K562 (cell line): ENCODE results near the gene EPGN. TPM values are rescaled to one million over a fixed set of nuclear protein-coding genes. Genes with fewer than 3 reads are reported as not detected.
A peak's percentile ranks its signal among the peaks of the same experiment; 100 is the strongest.

Source experiments
- ATAC-seq: fragments of 200-7000 bp; cut with Tn5 transposase; 3 replicates; pipeline ENCODE4 v1.9.1; 2020; ENCODE audit warnings: moderate library complexity
- BruUV-seq: library from RNA; stranded (reverse); fragments of 400-500 nt; replicated peaks from 2 replicates; lab custom pipeline; 2021; lab: Mats Ljungman, UMichigan
- CTCF ChIA-PET: fragments of 300-600 bp; formaldehyde crosslinking; extraction: SDS; loops from one replicate; lab custom pipeline; 2021; ENCODE audit warnings: low intra/inter-chr PET ratio; lab: Yijun Ruan, JAX
- POLR2A ChIA-PET: fragments of 300-600, 350-650 bp; sonication (Branson Sonifier 250); formaldehyde crosslinking; extraction: SDS; loops from one replicate; lab custom pipeline; 2021; ENCODE audit warnings: antibody characterized with exemption, inconsistent platforms; lab: Yijun Ruan, JAX
- DNase-seq, 4 experiments: peaks; one replicate each; pipeline versions ENCODE4 v3.0.0 to v3.0.0-alpha.2; 2011 to 2018; ENCODE audit warnings: low spot score in 3 of 4, mixed read lengths in 3 of 4; ENCODE audit errors: extremely low read depth in 1 of 4
- FAIRE-seq: peaks from 2 replicates; lab custom pipeline; 2011; peaks lifted over from hg19 to GRCh38; lab: Jason Lieb, UNC
- H2AFZ ChIP-seq: 2 replicates; pipeline ENCODE4 v1.6.0; 2011; ENCODE audit warnings: low read depth, low read length, control low read depth, inconsistent platforms
- H3K27ac ChIP-seq: fragments of 200-600 bp; 3 replicates; pipeline ENCODE4 v1.8.0; 2011; ENCODE audit warnings: low read depth, mild to moderate bottlenecking, control low read depth, inconsistent platforms, low read length, moderate library complexity, mixed read lengths; ENCODE audit errors: extremely low read depth
- H3K27me3 ChIP-seq, 2 experiments: fragments of 300-600 bp in 1 of 2; 2 replicates in 1 of 2; 3 replicates in 1 of 2; pipeline versions ENCODE4 v1.6.0 to v1.8.0; 2011; ENCODE audit warnings: inconsistent platforms in 2 of 2, low read length in 2 of 2, mild to moderate bottlenecking in 1 of 2, mixed read lengths in 1 of 2, moderate library complexity in 1 of 2; ENCODE audit not compliant: control insufficient read depth in 2 of 2, insufficient read depth in 2 of 2
- H3K36me3 ChIP-seq: fragments of 300-600 bp; 3 replicates; pipeline ENCODE4 v1.8.0; 2011; ENCODE audit warnings: mild to moderate bottlenecking, low read length, inconsistent platforms; ENCODE audit not compliant: control insufficient read depth, insufficient read depth
- H3K4me1 ChIP-seq, 2 experiments: fragments of 200-600 bp in 1 of 2; replicated peaks in 1 of 2; 2 replicates in 1 of 2; 3 replicates in 1 of 2; pipeline versions ENCODE4 v1.5.1 to v1.8.0; 2011; ENCODE audit warnings: inconsistent platforms in 2 of 2, low read length in 2 of 2, mild to moderate bottlenecking in 1 of 2, mixed read lengths in 1 of 2, moderate library complexity in 1 of 2; ENCODE audit not compliant: control insufficient read depth in 2 of 2, insufficient read depth in 2 of 2
- H3K4me2 ChIP-seq: 2 replicates; pipeline ENCODE4 v1.6.1; 2011; ENCODE audit warnings: low read length, control low read depth, inconsistent platforms, mixed read lengths; ENCODE audit not compliant: insufficient read depth
- H3K4me3 ChIP-seq: fragments of 200-600 bp; sonication (generic), shearing (Covaris generic); 2 replicates; pipeline ENCODE4 v1.5.1; 2016; ENCODE audit warnings: control low read depth, inconsistent platforms
- H3K79me2 ChIP-seq: fragments of 200-600 bp; 3 replicates; pipeline ENCODE4 v1.8.0; 2011; ENCODE audit warnings: low read length, inconsistent platforms; ENCODE audit not compliant: control insufficient read depth, insufficient read depth
- H3K9ac ChIP-seq, 2 experiments: 2 replicates each; pipeline versions ENCODE4 v1.6.0 to v1.6.1; 2011; ENCODE audit warnings: low read depth in 2 of 2, low read length in 2 of 2, control low read depth in 1 of 2, inconsistent platforms in 1 of 2, mild to moderate bottlenecking in 1 of 2, mixed read lengths in 1 of 2; ENCODE audit not compliant: insufficient read depth in 1 of 2
- H3K9me1 ChIP-seq: one replicate; pipeline ENCODE4 v1.6.0; 2011; ENCODE audit warnings: inconsistent platforms, mild to moderate bottlenecking, low read length, moderate library complexity; ENCODE audit not compliant: control insufficient read depth, insufficient read depth
- H3K9me3 ChIP-seq: replicated peaks from 2 replicates; pipeline ENCODE4 v1.5.1; 2011; ENCODE audit warnings: low read depth, low read length, inconsistent platforms; ENCODE audit not compliant: control insufficient read depth, insufficient read depth
- H4K20me1 ChIP-seq: replicated peaks from 2 replicates; pipeline ENCODE4 v1.6.1; 2011; ENCODE audit warnings: low read length, inconsistent platforms, mixed read lengths; ENCODE audit not compliant: control insufficient read depth, insufficient read depth
- BRCA1 ChIP-seq, 2 experiments: fragments of 450-650 bp in 1 of 2; sonication (generic) in 1 of 2; formaldehyde crosslinking in 1 of 2; IDR thresholded peaks; 2 replicates each; pipeline versions ENCODE4 v1.5.0 to v1.6.1; 2017 to 2020; ENCODE audit warnings: mild to moderate bottlenecking in 1 of 2, missing genetic modification reagents in 1 of 2
- EZH2 ChIP-seq: IDR thresholded peaks from 2 replicates; pipeline ENCODE4 v1.6.1; 2012; ENCODE audit warnings: low read depth, mild to moderate bottlenecking, inconsistent platforms, low read length, borderline replicate concordance
- GATAD2A ChIP-seq: fragments of 450-650 bp; IDR thresholded peaks from 2 replicates; pipeline ENCODE4 v1.6.1; 2017
- HDAC1 ChIP-seq, 2 experiments: fragments of 450-650 bp; IDR thresholded peaks; 2 replicates each; pipeline ENCODE4 v1.6.1; 2016 to 2017; ENCODE audit warnings: inconsistent platforms in 1 of 2, mild to moderate bottlenecking in 1 of 2, moderate library complexity in 1 of 2
- KLF1 ChIP-seq: fragments of 450-650 bp; IDR thresholded peaks from 2 replicates; pipeline ENCODE4 v1.6.1; 2016; ENCODE audit warnings: missing genetic modification characterization, missing compliant biosample characterization
- MCM7 ChIP-seq, 2 experiments: fragments of 450-650 bp; IDR thresholded peaks; 2 replicates each; pipeline ENCODE4 v1.6.1; 2016 to 2018
- MED1 ChIP-seq: sonication (generic); formaldehyde crosslinking; IDR thresholded peaks from 2 replicates; pipeline ENCODE4 v1.8.1; 2023; ENCODE audit warnings: missing genetic modification reagents, borderline replicate concordance
- PCBP2 ChIP-seq: fragments of 200-400 bp; formaldehyde crosslinking; IDR thresholded peaks from 2 replicates; pipeline ENCODE4 v1.6.1; 2018; ENCODE audit warnings: low read length, low read depth, mild to moderate bottlenecking, moderate library complexity; ENCODE audit not compliant: poor library complexity, severe bottlenecking
- PHF20 ChIP-seq: fragments of 450-650 bp; IDR thresholded peaks from 2 replicates; pipeline ENCODE4 v1.6.1; 2018; ENCODE audit not compliant: partially characterized antibody
- RFX5 ChIP-seq: IDR thresholded peaks from 2 replicates; pipeline ENCODE4 v1.6.1; 2011; ENCODE audit warnings: low read depth, mild to moderate bottlenecking, improper control_type of control experiment, low read length
- STAG1 ChIP-seq: sonication (generic); formaldehyde crosslinking; IDR thresholded peaks from 2 replicates; pipeline ENCODE4 v1.5.0; 2020; ENCODE audit warnings: missing genetic modification reagents, borderline replicate concordance
- ZBTB1 ChIP-seq: sonication (generic); formaldehyde crosslinking; IDR thresholded peaks from 2 replicates; pipeline ENCODE4 v1.8.1; 2023; ENCODE audit warnings: missing genetic modification reagents, low read depth, mild to moderate bottlenecking, borderline replicate concordance
- ZNF436 ChIP-seq: fragments of 250-450, 450-650 bp; sonication (Bioruptor Pico); formaldehyde crosslinking; IDR thresholded peaks from 2 replicates; pipeline ENCODE4 v1.7.0; 2020; ENCODE audit warnings: mild to moderate bottlenecking
- ZNF695 ChIP-seq: fragments of 450-650 bp; formaldehyde crosslinking; IDR thresholded peaks from 2 replicates; pipeline ENCODE4 v1.4.0; 2020; ENCODE audit warnings: mild to moderate bottlenecking, moderate library complexity
- ZNF778 ChIP-seq: fragments of 450-650 bp; formaldehyde crosslinking; IDR thresholded peaks from 2 replicates; pipeline ENCODE4 v1.4.0; 2020; ENCODE audit warnings: mild to moderate bottlenecking, moderate library complexity
- in situ Hi-C: fragments of 300-500 bp; cut with MboI; formaldehyde crosslinking; loops from 4 replicates; pipeline ENCODE4 v1.15.0; 2018; ENCODE audit warnings: inconsistent platforms, mixed read lengths
- intact Hi-C: fragments of 100-400 bp; cut with micrococcal nuclease; formaldehyde crosslinking; loops from 2 replicates; pipeline ENCODE4 v1.14.2; 2022
- polyA plus RNA-seq, 8 experiments: library from polyadenylated mRNA; depleted of rRNA in 4 of 8; stranded (reverse) in 5 of 8; unstranded in 3 of 8; fragments of >200 nt; fragmentation: Nextera tagmentation in 2 of 8; fragmentation: Illumina TruSeq in 1 of 8; extraction: Ambion mirVana in 2 of 8; extraction: Trizol in 1 of 8; gene quantifications; 2 replicates each; pipeline versions ENCODE4 v1.2.1 to v1.2.3, GENCODE V29; 2011 to 2014; ENCODE audit warnings: inconsistent platforms in 1 of 8, missing spikeins in 1 of 8
- total RNA-seq, 7 experiments: library from RNA; depleted of rRNA in 6 of 7; stranded (reverse); fragments of >200 nt in 6 of 7; fragmentation: Illumina TruSeq in 2 of 7; extraction: Trizol in 2 of 7; gene quantifications; 2 replicates each; pipeline versions ENCODE4 v1.2.1 to v1.2.3, GENCODE V29; 2011 to 2021; ENCODE audit warnings: low replicate concordance in 1 of 7
- TF ChIP-seq, protein P1 (sequence below), 3 experiments: fragments of 200-800 bp in 1 of 3; sonication (Bioruptor generic) in 1 of 3; sonication (generic) in 1 of 3; formaldehyde crosslinking in 1 of 3; IDR thresholded peaks; 2 replicates each; pipeline versions ENCODE4 v1.6.1 to v1.8.0; 2016 to 2022; ENCODE audit warnings: mild to moderate bottlenecking in 2 of 3, missing compliant biosample characterization in 2 of 3, missing genetic modification characterization in 2 of 3, missing genetic modification reagents in 1 of 3
- TF ChIP-seq, protein P2 (sequence below), 2 experiments: fragments of 200-800 bp in 1 of 2; sonication (Bioruptor generic) in 1 of 2; sonication (generic) in 1 of 2; formaldehyde crosslinking in 1 of 2; IDR thresholded peaks in 1 of 2; conservative IDR thresholded peaks in 1 of 2; 2 replicates each; pipeline versions ENCODE4 v1.5.0 to v1.6.1; 2016 to 2020; ENCODE audit warnings: missing compliant biosample characterization in 1 of 2, missing genetic modification characterization in 1 of 2, missing genetic modification reagents in 1 of 2

The EPGN gene
- total and polyA plus RNA-seq, 9 of the 15 experiments (the other 6 are each of a cell fraction or from before 2014, with no cell fraction given), result 0.10 to 0.56 TPM; not detected in 7

DNA sequence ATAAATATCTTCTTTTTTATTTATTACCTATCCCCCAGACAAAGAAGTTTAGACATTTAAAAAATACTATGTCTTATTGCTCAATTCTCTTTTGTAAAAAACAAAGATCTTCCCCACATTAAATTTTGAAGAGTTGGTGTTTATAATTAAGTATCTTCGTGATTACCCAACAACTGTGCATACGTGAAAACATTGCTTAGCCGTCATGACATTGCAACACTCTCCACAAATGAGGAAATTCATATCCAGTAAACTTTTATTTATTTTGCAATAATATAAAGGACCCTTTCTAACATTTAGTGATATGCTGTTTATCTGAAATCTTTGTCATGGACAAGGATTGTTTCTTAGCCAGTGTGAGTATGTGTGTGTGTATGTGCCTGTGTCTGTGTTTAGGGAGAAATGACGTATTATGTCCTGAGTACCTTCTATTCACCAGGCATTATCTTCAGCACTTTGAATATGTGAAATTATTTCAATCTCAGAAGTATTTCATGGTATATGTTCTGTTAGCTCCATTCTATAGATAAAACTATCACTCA is 30.6 kb downstream of the EPGN start (continued):
- TF ChIP-seq GATAD2A (no peak), ZNF778 (no peak)

DNA sequence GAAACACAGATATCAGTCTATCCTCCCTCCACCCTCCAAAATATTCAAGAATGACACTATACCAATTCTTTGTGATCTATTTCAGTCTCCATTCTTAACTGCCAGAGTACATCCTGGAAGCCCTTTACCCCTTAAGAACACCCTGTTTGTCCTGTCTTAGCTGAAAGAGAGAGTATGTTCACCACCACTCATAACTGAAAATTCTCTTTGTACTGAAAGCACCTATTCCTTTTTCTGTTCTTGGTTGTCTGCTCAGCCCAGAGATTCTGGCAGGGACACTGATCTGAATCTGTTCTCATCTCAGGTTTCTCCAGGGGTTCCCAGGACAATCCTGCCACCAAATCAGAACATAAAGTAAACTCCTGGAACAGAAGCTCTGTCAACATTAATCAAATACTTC is 31.2 kb downstream of the EPGN start:
- H3K9me1 ChIP-seq, result no peaks in the 10 kb centered on the region
- DNase-seq (no peak), FAIRE-seq (no peak), ATAC-seq (no peak)
- TF ChIP-seq KLF1 (tag) (no peak), STAG1 (CRISPR knock-in tag) (no peak), MED1 (no peak), ZBTB1 (no peak), HDAC1 (IDR thresholded peaks at IDR 0.05) (no peak), PCBP2 (no peak), EZH2 (no peak), BRCA1 (IDR thresholded peaks at IDR 0.05) (no peak), BRCA1 (CRISPR knock-in tag; IDR thresholded peaks at IDR 0.05) (no peak), MCM7 (IDR thresholded peaks at IDR 0.05) (no peak), ZNF436 (CRISPR knock-in tag) (no peak), ZNF695 (CRISPR knock-in tag) (no peak), RFX5 (no peak), PHF20 (no peak)
- TF ChIP-seq, protein P1, sequence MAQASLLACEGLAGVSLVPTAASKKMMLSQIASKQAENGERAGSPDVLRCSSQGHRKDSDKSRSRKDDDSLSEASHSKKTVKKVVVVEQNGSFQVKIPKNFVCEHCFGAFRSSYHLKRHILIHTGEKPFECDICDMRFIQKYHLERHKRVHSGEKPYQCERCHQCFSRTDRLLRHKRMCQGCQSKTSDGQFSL (CRISPR knock-in tag; IDR thresholded peaks at IDR 0.05), result no peak
- TF ChIP-seq, protein P1 (tag; IDR thresholded peaks at IDR 0.05), result no peak
- TF ChIP-seq, protein P2, sequence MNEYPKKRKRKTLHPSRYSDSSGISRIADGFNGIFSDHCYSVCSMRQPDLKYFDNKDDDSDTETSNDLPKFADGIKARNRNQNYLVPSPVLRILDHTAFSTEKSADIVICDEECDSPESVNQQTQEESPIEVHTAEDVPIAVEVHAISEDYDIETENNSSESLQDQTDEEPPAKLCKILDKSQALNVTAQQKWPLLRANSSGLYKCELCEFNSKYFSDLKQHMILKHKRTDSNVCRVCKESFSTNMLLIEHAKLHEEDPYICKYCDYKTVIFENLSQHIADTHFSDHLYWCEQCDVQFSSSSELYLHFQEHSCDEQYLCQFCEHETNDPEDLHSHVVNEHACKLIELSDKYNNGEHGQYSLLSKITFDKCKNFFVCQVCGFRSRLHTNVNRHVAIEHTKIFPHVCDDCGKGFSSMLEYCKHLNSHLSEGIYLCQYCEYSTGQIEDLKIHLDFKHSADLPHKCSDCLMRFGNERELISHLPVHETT (CRISPR knock-in tag; conservative IDR thresholded peaks at IDR 0.05 in 1 of 2, IDR thresholded peaks at IDR 0.05 in 1 of 2), result no peak
- H3K27me3 ChIP-seq, result no peaks in the 10 kb centered on the region
- no TSS peak for BruUV-seq
- peak overlapping the region; percentile 20; the same call in 1 of the 2 replicates for H2AFZ ChIP-seq
- H3K4me1 ChIP-seq, result peaks cover under 1% of the 10 kb centered on the region in 2 experiments; a peak in 3 of 5 replicates
- H3K9me3 ChIP-seq, result peaks cover 7% of the 10 kb centered on the region
- no peaks in the 10 kb centered on the region for H3K36me3 ChIP-seq
- H3K4me2 ChIP-seq, result no peak overlapping the region
- no peak overlapping the region for H3K9ac ChIP-seq
- intact Hi-C loops (loop anchor here (10.0 kb wide), 1 partner anchor 625 kb away; no protein-coding TSS in a partner anchor), in situ Hi-C loops (no loop called here)
- ChIA-PET POLR2A (no interaction called here), CTCF (no interaction called here)
- no peak overlapping the region for H3K27ac ChIP-seq
- no peaks in the 10 kb centered on the region for H3K79me2 ChIP-seq
- H4K20me1 ChIP-seq, result no peaks in the 10 kb centered on the region
- H3K4me3 ChIP-seq, result no peak overlapping the region
